ENCODE results near the gene SLC12A9. TPM values are rescaled to one million over a fixed set of nuclear protein-coding genes. Genes with fewer than 3 reads are reported as not detected.

The SLC12A9 gene
- total and polyA plus RNA-seq, 2 of the 8 experiments (the other 6 are each of a cell fraction or from before 2014, with no cell fraction given), result 31.4 to 40.1 TPM

- TF ChIP-seq SRF (IDR thresholded peaks at IDR 0.05; ENCODE audit: low read depth, low read length) (no peak), BACH1 (IDR thresholded peaks at IDR 0.05; ENCODE audit: low read length) (no peak), SAP30 (IDR thresholded peaks at IDR 0.05; ENCODE audit: insufficient read depth, insufficient replicate concordance, low read length) (no peak), RFX5 (IDR thresholded peaks at IDR 0.05; ENCODE audit: borderline replicate concordance, low read depth, low read length) (no peak)
These were observed 48.5 kb downstream of the SLC12A9 start (continued) for GRCh38 chr7:100900978-100901377.
